ENCODE results near the gene PSMB3.
"Not testable (repeated sequence)": the region's sequence is repeated elsewhere in the genome, so short reads cannot be mapped to it uniquely, and the experiment has no call there.

Gene PSMB3

GRCh38 chr17:38750044-38750311 is 2.6 kb upstream of the PSMB3 start:
- DNase-seq = no peak

DNA sequence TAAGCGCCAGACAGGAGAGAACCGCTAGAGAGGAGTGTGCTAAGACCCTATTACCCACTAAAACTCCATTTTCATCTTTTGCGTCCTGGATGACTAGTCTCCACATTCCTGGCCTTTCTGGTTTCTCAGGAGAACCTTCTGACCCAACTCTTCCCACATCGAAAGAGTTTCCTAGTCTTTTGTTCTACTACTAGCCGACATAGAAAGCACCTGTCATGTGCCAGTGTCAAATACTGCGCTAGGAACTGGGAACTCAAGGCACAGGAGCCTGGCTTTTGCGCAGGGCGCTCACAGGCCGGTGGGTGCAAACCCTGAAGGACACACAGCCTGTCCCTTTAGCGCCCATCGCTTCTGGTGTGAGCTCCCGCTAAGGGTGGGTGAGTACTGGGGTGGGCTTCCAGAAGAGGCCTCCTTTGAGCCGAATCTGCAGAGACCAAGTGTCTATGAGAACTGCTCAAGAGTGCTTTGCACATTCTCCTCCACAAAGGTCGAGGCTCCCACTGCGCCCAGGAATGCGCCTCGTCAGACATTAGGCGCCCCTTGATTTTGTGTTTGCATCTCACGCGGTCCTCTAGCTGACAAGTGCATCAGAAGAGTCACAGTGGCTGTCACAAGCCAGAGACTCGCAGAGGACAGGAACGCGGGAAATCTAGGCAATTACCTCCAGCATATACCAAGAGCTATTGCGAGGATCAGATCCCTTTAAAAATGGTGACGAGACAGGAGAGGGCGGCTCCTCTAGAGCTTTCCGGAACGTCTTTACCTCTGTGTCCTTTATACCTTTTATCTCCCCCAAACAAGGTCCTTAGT is 2.0 kb upstream of the PSMB3 start:
- DNase-seq = no peak

DNA sequence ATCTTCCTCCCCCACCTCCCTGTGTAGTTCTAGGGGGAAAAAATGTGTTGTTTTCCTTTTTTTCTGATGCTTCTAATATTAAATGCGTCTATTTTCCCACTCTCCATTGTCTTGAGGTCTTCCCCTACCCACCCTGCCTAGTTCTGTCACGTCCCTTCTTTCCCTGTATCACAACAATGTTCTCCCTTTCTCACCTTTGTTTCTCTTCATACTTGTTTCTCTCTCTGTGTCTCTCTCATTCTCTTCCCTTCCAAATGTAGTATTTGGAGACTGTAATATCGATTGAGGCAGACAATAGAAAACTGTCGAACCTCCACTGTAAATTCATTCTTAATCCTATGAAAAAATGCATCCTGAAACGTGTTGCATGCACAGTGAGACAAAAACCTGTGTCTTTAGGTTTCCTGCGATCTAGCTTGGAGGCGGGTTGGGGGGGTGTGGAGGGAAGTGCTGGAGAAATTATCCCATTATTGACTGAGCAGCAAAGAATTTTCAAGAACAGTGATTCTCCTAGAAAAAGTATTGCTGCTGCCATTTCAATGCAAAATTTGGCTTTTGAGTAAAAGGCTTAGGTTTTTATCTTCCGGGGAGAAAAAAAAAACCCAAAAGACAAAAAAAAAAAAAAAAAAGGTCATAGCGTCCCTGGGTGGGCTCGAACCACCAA is 1.3 kb upstream of the PSMB3 start:
- DNase-seq = no peak

DNA sequence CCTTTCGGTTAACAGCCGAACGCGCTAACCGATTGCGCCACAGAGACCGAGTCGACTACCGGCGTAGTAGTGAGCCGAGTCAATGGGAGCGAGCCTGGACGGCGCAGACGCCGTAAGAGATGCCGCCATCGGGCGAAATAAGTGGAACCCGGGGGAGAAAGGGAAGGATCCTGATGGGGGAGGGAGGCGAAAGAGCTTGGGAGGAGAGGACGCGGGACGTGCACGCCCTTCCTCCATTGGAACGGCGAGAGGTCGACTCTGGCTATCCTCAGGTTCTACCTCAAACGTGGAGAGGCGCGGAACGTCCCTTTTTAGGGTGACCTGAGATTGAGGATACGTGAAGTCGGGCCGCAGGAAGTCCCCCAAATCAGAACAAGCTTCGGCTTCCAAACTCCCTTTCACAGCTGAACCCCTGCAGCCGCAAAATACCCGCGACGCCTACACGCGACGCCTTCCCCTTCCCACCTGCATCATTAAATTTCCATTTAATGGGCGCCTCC is 683 bp upstream of the PSMB3 start:
- DNase-seq = peak; percentile 72 to 81

GRCh38 chr17:38753071-38753506 is 548 bp downstream of the PSMB3 start:
- DNase-seq = no peak

GRCh38 chr17:38761612-38762011 is 9.1 kb downstream of the PSMB3 start:
- DNase-seq = peak in 1 of 2 donors; percentile 28

DNA sequence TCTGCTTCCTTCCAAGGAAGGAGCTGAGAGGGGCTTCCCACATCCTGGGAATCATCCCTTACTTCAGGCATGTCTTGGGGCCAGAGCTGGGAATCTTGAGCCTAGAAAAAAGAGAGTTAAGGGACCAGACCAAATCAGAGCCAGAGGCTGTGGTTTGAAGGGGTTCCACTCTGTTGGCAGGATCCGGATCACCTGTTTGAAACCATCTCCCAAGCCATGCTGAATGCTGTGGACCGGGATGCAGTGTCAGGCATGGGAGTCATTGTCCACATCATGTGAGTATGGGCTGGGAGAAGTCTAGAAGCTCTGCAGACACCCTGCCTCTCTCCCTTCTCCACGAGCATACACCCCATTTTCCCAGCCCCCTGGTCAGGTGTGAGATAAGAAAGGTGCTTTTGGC is 9.7 kb downstream of the PSMB3 start:
- DNase-seq = no peak

- no peak for DNase-seq
These were observed 13.8 kb downstream of the PSMB3 start for GRCh38 chr17:38766341-38766740.

- no peak for DNase-seq
These were observed 15.9 kb downstream of the PSMB3 start for GRCh38 chr17:38768417-38768816.

GRCh38 chr17:38773258-38773657 is 20.7 kb downstream of the PSMB3 start:
- no peak for DNase-seq

DNA sequence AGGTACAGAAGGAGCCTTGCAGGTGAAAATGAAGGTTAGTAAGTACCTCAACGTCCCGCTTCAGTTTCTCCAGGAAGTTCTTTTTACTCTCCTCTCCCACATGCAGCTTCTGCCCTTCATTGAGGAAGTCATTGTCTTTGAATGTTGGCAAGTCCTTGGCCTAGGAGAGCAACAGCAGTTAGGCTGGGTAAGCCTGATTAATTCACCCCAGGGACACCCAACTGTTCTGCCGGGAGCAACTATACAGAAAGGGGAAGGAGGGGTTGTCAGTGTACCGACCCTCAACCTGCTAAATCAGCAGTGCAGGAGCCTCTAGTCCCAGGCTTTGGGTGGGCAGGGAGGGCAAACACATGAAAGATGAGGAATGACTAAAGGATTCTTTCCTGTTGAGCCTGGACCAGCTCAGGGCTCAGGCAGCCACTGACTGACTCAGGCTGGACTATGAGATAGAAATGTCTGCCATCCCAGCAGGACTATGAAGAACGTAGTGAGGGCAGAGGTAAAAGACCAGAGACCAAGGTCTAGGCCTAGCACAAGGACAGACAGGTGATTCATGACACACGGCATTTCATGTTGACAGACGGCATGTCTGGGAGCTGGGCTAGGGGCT is 25.2 kb downstream of the PSMB3 start:
- DNase-seq = no peak

DNA sequence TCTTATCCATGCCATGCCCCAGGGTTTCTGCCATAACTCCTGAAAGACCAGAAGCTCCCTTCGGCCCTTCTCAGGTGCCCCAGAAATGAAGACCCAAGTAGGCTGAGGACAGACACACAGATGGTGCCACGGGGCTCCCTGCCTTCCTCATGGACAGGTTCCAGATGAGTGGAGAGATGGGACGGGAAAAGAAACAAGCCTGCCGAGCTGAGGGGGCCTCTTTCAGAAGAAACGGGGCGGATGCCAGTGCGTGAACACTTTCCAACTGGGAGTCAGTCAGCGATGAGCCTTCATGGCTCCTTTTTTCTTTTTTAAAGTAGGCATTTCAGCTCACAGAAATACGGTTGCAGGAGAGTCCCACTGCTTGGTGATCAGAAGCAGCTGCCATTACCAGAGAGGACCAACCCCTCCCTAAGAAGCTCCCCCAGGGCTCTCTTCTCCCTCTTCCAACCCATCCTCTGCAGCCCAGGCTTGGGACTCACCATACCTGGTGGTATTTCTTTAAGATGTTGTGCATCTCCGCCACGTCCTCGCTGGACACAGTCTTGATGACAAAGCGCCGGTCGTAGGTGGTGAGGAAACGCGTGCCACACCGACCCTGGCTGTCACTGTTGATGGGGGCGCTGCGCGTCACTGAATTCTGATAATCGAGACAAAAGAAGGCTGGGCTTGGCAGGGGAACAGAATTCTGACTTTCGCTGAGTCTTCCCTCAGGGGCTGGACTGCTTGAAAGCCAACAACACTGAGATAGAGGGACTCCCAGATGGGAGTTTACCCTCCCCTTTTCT is 27.6 kb downstream of the PSMB3 start:
- DNase-seq = no peak

- DNase-seq = no peak
These were observed 30.7 kb downstream of the PSMB3 start for GRCh38 chr17:38783227-38783626.

- no peak for DNase-seq
These were observed 33.8 kb downstream of the PSMB3 start for GRCh38 chr17:38786372-38786771.

GRCh38 chr17:38787999-38788398 is 35.5 kb downstream of the PSMB3 start:
- not testable (repeated sequence) for DNase-seq

- no peak for DNase-seq
These were observed 36.6 kb downstream of the PSMB3 start for GRCh38 chr17:38789185-38789584.

- not testable (repeated sequence) for DNase-seq
These were observed 37.7 kb downstream of the PSMB3 start for GRCh38 chr17:38790148-38790707.

DNA sequence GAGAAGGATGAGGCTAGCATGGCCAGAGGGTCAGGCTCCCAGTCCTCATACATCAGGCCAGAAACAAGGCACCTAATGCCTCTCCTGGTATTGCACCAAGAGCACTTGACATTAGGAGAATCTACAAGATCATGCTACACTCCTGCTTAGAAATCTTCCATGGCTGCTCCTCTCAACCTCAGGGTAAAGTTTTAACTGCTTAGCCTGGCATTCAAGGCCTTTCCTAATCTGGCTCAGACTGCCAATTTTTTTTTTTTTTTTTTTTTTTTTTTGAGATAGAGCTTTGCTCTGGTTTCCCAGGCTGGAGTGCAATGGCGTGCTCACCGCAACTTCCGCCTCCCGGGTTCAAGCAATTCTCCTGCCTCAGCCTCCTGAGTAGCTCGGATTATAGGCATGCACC is 38.6 kb downstream of the PSMB3 start:
- DNase-seq = no peak

- DNase-seq = no peak
These were observed 41.7 kb downstream of the PSMB3 start for GRCh38 chr17:38794221-38794620.

- no peak for DNase-seq
These were observed 44.1 kb downstream of the PSMB3 start for GRCh38 chr17:38796451-38797157.

- DNase-seq = no peak
These were observed 44.6 kb downstream of the PSMB3 start for GRCh38 chr17:38797158-38797490.

DNA sequence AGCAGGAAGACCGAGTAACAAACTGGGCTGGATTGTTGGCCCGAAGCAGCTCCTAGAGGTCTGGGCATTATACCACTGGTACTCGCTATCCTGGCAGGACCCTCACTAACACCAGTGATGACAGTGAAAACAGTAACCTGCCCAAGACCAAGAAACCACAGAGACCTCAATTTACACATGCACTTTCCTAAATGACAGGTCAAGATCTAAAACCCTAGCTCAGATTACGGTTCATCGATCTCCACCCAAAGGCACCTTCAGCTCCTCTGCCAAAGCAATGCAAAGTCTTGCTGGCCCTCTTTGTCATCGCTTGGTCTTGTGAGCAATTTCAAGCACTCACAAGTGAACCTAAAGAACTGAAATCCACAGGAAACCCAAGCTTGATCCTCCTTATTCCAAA is 45.3 kb downstream of the PSMB3 start:
- no peak for DNase-seq

All from activated CD4-positive, alpha-beta T cell treated with anti-CD3 and anti-CD28 coated beads for 4 hours (primary cell).